Measurements from ENCODE around the gene DAB1. TPM values are rescaled to one million over a fixed set of nuclear protein-coding genes. Genes with fewer than 3 reads are reported as not detected.
A peak's percentile ranks its signal among the peaks of the same experiment; 100 is the strongest.

The DAB1 gene
- not detected in 2 replicates for total RNA-seq

DNA sequence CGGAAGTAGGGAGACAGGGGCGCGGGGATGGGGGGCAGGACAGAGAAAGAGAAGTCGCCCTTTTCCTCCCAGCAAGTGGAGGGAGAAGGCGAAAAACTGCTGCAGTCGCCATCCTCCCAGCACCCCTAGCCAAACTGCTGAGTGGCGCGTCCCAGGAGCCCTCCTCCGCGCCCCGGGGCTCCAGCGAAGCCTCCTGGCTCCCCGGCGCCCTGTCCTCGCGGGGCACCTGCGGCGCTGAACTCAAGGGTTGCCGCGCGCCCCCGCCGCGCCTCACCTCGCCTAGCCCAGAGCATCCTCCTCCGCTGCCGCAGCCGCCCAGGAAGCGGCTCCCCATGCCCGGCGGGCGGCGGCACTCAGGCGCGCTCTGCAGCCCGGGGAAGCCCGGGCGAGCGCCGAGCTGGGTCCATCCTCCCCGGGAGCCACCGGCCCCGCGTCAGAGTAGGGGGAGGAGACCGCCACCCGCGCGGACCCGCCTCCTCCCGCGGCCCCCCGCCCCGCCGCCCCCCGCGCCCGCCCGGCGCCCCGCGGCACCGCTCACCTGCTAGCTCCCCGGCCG is at the start of gene DAB1:
TSS of gene DAB1 (minus strand) at position 405 of the 556 bp plus-strand sequence. CDS start 133,030 bp downstream, outside the sequence.
- DNase-seq (ENCODE audit: low read depth in 2 of 2): peak in 1 of 2 donors; percentile 2

DNA sequence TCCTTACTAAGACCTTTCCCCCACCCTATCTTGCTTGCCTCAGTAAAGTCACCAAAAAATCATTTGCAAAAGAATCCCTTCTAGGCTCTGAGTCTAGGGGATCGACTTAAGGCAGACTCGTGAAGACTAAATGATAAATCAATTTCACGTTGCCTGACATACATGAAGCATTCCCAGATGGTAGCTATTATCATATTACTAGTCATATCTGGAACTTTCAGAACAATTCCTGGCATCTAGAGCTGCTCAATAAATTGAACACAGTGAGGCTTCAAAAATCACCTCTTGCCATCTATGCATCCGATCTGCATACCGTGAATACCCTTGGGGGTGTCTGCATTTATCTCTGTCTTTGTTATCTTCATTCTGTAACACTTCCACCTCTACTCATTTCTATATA is 49.6 kb upstream of the DAB1 start:
- DNase-seq (ENCODE audit: low read depth in 2 of 2): no peak

DNA sequence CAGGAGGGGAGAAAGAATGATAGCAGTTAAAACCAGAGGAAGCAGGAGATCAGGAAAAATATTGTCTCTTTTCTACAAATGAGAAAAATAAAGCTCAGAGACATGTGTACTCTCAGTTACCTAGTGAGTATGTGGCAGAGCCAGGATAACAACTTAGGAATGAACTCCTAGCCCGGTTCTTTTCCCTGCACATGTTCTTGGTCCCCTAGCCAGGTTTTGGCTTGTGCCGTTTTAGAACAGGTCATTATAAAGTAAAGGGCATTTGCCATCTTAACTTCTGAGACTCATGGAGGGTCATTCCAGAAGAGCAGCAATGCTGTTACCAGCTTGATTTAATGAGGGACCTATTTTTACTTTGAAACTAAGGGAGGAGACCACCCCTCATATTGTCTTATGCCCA is 48.1 kb upstream of the DAB1 start:
- DNase-seq (ENCODE audit: low read depth in 2 of 2): no peak

DNA sequence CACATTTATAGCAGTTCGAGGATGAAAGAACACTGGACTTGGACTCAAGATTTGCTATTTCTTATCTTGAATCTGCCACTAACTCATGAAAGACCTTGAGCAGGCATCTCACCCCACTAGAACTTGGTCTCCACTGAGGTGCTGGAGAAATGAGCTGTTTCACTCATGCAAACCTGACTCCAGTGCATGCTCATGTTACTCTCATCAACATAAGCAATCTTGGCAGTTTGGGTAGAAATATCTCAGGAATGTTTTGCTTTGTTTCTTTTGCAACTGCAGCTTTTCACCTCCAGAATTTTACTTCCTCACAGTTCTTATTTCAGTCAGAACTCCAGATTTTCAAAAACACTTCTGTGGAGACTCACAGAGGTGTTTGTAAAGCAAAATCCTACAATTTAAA is 46.2 kb upstream of the DAB1 start:
- DNase-seq (ENCODE audit: low read depth in 2 of 2): no peak

DNA sequence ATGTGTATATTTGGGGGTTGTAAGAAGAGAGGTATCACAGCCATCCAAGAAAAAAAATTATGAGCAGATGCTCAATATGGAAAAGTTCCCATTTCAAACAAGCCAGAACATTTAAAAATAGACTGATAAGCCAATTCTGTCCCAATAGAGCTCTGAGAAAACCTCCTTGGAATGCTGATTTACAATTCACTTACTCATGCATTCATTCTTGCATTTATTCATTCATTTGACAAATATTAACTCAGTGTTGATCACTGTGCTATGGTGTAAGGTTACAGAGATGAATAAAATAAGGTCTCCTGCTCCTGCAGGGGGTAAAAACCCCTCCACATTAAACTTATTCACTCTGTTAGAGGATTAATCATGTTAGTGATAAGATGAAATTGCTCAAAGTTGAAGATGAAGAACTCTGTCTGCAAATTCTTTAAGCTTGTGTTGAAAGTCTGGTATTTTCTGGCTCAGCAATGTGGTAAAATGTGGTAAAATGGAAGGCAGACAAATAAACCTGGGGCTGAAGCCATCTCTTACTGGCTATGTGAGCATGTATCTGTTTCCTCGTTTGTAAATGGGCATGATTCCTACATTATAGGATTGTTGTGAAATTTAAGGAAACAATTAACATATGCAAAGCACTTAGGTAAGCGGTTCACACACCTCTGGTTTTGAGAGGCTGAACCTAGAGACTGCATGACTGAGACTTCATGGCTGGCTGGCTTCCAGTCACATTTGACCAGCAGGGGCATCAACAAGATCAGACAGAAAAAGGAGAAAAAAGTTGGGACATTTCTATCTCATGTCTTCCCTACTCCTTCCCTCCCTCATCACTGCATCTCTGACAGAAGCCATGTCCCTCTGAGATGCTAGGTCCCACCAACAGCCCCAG is 45.0 kb upstream of the DAB1 start:
- no peak for DNase-seq (ENCODE audit: low read depth in 2 of 2)

DNA sequence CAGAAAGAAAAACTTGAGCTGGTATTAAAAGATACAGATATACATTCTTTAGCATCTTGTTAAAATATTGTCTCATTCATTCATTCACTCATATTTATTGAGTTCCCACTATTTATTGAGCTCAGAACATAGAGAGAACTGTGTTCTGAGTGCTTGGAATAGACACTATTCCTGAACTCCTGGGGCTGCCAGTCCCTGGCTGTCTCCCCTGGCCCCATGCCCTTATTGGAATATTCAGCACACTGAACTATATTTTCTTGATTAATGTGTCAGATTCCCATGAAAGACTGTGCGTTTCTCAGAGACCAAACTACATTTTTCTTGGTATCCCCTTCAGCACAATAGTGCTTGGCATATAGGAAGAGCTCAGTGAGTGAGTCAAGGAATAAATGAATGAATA is 44.0 kb upstream of the DAB1 start:
- DNase-seq (ENCODE audit: low read depth in 2 of 2): no peak

DNA sequence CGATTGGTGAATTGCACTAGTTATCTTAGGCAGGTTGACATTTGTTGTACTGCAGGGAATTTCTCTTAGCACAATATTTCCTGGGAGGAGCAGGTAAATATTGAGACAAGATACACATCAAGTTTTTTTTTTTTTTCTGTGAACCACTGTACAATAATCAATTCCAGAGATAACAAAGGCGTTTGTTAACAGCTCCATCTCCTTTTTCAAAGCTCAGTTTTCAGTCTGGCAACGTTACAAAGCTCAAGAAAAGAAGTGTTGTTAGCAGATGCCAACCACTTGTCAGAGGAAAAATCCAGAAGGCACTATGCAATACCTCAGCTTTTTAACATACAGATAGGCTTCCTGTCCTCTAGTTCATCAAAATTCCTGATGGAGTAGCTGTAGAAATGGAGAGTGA is 40.9 kb upstream of the DAB1 start:
- no peak for DNase-seq (ENCODE audit: low read depth in 2 of 2)

DNA sequence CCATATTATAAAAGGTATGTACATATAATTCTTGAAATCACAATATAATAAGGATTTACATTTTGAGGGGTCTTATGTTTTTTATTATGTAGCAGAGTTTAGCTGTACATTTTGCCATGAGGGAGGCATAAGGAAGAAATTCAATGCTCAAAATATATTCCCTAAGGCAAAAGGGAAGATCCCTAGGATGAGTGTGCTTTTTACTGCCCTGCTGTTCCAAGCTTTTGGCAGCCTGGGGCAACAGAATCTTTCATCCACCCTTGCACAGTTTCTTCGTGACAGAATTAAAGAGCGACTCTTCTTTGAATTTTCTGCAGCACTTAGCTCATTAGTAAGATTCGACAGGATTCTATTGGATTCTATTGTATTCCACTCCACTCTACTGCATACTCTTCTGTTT is 39.5 kb upstream of the DAB1 start:
- DNase-seq (ENCODE audit: low read depth in 2 of 2): no peak

DNA sequence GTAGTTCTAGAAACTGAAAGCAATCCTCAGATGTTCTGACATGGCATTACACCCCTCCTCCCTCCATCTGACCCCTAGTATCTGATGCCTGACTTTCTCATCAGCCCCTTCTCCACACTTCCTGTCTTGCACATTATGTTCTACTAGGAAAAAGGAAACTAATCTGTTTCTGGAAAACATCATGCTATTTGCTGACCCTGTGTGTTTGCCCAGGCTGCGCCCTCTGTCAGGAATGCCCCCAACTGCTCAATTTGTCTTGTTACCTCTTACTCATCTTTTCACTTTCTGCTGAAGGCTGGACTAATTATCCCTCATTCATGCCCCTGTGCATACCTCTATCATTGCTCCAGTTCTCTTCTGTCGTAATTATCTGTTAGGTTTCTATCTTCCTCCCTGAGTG is 37.5 kb upstream of the DAB1 start:
- DNase-seq (ENCODE audit: low read depth in 2 of 2): no peak

DNA sequence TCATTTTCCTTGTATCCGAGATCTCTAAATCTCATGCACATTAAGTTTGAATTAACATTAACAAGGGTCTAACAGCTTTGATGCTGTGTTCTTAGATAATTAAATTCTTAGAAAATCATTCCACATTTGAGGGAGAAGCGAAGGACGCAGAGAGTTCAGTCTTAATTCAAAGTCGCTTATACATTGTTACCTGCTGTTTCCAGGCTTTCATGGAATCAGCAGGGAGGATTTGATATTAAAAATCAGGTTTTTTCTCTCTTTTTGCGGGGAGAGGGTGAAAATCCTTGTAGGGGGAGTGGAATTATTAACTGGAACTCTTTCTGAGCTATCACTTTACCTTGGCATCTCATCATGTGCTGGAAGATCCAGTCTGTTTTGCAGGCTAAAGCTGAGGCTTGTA is 27.7 kb upstream of the DAB1 start:
- DNase-seq (ENCODE audit: low read depth in 2 of 2): no peak

DNA sequence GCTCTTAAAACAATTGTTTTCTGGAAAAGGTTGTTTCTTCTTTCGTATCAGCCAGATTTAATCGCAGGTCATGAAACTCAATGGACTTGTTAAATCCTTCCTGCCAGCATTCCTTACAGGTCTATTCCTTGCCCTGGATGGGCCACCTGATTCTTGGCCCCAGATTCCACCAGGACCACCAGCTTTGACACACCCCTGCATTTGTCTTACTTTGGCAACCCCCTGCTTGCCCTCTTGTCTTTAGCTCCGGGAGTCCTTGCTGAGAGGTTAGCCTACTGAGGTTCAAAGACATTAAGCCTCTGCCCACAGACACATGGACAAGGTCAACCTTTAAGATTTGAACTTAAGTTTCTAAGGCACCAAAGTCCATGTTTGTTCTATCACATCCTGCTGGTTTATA is 27.1 kb upstream of the DAB1 start:
- no peak for DNase-seq (ENCODE audit: low read depth in 2 of 2)

DNA sequence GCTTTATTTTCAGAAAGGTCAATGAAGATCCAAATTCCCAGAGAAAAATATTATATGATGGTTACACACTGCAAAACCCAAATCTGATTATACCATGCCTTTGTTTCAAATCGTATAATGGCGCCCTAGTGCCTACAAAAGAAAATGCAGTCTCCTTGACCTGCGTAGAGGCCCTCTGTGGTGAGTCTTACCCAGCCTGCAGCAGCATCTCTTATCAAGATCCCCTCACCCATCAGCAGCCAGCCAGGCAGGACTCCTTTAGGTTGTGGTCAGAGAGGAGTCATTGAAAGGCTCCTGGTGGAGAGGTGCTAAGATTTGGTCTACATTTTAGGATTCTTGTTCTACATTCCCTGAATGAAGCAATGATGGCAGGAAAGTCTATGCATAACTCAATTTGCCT is 23.7 kb upstream of the DAB1 start:
- DNase-seq (ENCODE audit: low read depth in 2 of 2): no peak

DNA sequence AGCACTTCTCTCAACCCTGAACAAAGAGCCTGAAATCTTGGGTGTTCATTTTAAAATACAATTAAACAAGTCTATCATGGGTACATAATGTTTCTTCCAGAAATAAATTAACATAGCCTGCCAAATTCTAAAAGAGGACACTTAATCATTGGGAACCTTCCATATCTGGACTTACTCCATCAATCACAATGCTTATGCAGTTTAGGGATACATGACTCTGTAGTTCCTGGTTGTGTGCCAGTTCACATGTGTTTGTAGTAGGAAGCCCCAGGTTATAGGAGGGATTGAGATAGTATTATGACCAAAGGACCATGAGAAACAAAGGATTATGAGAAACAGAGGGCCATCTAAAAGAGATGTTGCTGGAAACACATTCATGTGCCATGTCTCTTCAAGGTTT is 19.1 kb upstream of the DAB1 start:
- DNase-seq (ENCODE audit: low read depth in 2 of 2): no peak

DNA sequence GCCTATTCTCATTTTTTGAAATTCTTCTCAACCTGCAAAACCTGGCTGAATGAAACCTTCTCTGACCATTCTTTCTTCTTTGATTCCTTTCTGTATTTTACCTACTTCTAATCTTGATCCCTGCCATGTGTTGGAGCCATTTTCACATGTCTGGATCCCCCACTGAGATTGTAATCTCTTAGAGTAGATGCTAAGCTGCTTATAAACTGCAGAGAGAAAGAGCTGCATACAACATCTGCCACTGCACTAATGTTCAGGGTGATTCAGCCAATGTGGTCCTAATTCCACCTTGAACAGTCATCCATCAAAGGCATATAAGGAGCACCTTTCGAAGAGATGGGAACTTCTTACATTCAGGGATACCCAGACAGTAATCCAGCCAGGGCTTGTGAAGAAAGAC is 16.2 kb upstream of the DAB1 start:
- DNase-seq (ENCODE audit: low read depth in 2 of 2): no peak

DNA sequence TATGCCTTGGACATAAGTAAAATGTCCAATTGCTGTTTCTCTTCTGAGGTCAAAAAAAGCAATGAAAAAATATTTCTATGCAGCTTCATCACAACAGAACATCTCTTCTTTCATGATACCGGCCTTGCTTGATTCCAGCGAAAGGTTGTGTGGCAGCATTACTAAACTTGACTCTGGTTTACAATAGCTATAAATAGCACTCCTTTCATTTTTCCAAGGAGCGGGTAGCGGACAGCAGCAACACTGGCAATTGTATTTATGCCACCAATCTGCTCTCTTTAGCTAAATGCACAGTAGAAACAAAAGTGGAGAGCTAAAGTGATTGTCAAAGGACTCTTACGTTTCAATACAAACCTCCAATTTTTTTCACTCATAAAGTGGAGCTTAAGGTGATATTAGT is 7.5 kb upstream of the DAB1 start:
- DNase-seq (ENCODE audit: low read depth in 2 of 2): no peak

DNA sequence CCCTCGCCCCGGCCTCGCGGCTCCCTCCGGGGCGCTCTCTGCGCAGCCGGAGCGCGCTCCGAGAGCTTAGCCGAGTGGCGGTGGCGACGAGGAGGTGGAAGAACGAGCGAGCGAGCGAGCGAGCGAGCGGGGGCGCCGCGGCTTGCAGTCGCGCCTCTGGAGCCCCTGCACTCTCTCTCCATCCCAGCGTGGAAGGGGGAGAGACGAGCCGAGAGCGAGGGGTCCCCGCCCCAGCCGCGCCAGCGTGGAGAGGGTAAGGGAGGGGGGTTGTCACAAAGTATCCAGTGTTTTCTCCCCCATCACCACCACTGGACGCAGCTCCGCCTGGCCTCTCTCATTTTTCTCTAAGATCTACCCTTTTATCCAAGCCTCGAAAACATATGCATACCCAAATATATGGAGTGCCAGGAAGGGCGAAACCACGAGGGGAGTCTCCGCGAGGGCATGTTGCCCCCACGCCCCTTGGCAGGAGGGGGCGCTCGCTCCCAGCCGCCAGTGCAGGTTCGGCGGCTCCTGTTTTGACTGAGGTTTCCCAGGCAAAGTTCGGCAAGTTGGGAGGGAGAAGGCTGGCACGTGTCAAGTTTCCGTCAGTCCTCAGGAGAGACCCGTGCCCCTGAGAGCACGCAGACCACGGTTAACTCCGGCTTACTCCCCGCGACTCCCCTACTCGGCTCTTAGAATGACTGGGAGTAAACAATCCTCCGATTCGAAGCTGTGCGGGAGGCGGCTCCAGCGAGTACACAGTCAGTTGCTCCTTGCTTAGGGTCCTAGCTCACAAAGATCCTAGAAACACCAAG is 569 bp upstream of the DAB1 start:
- DNase-seq (ENCODE audit: low read depth in 2 of 2): peak; percentile 22 to 25

DNA sequence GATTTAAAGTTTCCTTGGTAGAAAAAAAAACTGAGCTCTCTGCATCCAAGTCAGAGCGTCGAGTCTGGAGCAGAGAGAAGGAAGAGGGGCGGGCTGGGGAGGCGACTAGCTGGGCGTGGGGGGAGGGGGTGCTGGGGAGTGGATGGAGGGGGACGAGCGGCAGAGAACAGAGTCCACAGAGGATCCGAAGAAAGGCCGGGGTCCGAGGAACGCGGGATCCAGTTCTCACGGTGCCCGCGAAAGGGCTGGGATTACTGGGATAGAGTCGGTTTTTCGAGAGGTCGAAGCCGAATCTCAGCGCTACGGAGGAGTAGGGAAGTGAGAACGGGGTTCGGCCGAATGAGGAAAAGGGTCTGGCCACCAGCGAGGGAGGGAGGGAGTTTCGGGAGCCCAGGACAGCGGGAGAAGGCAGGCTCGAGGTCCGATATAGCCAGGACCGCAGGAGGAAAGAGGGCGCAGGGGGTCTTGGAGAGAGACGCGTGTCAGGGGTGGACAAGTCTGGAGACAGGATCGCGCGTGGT is 665 bp downstream of the DAB1 start:
- DNase-seq (ENCODE audit: low read depth in 2 of 2): no peak

DNA sequence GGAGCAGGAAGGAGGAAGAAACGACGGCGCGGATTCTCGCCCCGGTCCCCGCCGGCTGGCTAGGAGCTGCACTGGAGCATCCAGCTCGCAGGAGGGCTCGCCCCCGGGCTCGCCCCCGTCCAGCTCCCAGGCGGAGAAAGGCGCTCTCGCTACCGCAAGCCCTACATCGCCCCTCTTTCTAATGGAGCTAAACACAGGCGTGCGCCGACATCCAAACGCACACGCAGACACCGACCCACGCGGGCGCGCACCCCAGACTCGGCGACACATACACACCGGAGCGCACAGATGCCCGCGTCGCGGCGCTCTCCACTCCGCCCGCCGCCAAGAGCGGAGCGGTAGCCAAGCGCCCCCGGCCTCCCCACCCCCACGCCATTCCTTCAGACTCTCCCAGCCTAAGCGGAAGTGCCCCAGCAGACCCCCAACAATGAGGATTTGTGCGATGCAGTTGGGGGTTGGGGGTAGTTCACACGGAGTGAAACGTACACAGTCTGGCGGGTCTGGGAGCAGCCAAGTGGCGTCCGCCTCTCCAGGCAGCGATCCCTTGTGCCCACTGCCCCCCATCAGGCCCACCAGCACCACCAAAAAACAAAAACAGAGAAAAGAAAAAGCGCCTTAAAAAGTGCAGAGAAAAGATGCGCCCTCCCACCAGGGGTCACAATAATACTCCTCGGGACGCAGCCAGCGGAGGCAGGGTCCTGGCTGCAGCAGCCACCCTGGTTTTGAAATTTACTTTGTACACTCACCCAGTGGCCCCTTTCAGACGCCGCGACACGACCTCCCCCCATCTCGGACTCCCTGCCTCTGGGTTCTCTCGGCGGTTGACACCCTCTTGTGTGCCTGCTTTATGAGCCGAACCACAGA is 1.4 kb downstream of the DAB1 start:
- peak in 1 of 2 donors; percentile 13 for DNase-seq (ENCODE audit: low read depth in 2 of 2)

DNA sequence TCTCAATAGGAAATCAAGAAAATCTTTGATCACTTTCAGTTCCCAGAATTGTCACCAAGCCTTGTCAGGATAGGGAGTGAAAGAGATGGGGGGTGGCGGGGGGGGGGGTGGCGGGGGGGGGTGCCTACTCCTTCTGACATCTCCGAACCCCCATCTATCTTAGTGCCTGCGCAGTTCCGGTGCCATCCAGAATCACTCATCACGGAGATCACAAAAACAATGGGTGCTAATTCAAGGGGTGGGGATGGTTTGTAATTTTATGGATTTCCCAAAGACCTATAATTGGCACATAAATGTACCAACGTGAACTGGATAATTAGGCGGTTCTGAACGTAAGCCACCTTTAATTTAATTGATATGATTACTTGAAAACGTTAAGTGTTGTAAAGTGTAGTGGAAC is 2.1 kb downstream of the DAB1 start:
- no peak for DNase-seq (ENCODE audit: low read depth in 2 of 2)

DNA sequence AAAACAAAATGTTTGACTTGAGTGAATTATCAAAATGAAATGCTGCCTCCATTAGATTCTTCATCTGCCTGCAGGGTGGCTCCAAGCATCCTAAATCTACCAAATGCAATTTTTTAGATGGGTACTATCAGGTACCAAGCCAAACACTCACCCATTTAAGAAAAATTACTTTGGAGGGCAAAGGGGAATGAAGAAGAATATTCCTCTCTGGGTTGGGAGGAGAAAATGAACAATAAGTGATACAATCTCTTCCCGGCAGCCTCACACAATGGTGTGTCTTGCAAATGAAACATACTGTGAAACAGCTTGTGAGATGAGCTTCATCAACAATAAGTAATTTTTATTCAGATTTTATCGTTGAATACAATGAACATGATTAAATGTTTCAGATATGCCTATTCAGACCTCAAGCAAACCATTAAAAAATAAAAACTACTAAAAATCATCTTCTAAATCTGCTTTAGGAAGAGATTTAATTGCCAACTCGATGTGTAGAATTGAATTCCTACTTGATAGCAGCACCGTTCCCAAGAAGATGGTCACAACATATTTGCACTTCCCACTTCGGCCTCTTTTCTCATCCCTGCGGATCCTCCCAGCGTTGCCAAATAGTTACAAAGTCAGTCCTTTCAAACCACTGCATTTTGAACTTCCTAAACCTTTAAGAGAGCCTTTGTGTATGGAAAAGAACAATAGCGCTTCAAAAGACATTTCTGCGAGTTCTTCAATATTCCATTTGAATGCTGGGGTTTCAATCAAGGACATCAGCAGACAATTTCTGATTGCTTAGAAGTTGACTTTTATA is 2.7 kb downstream of the DAB1 start:
- no peak for DNase-seq (ENCODE audit: low read depth in 2 of 2)

All from lung microvascular endothelial cell (primary cell).